ENCODE measurements around the gene SPN. TPM values are rescaled to one million over a fixed set of nuclear protein-coding genes. Genes with fewer than 3 reads are reported as not detected.

SPN gene
- total and polyA plus RNA-seq, 9 of the 15 experiments (the other 6 are each of a cell fraction or from before 2014, with no cell fraction given) = 24.3 to 225 (median 79.4) TPM

GRCh38 chr16:29645694-29646187 lies 17.3 kb upstream of the SPN start (continued):
- TF ChIP-seq RBM25 (IDR thresholded peaks at IDR 0.05; ENCODE audit: low read depth, low read length, severe bottlenecking) = peak; percentile 34
- no peak for TF ChIP-seq MAFF (IDR thresholded peaks at IDR 0.05; ENCODE audit: low read length)
- TF ChIP-seq ZNF384 (IDR thresholded peaks at IDR 0.05; ENCODE audit: low read depth, low read length) = no peak
- no peak for TF ChIP-seq SRSF7 (optimal IDR thresholded peaks at IDR 0.05; ENCODE audit: low read depth, low read length)
- no peak for TF ChIP-seq DPF2 (IDR thresholded peaks at IDR 0.05)
- TF ChIP-seq ZNF77 (CRISPR knock-in tag; IDR thresholded peaks at IDR 0.05) = no peak
- TF ChIP-seq EGR1 (conservative IDR thresholded peaks at IDR 0.05) = no peak
- no peak for TF ChIP-seq FOSL1 (tag; conservative IDR thresholded peaks at IDR 0.05)
- TF ChIP-seq SAFB2 (IDR thresholded peaks at IDR 0.05; ENCODE audit: borderline replicate concordance, low read depth, low read length, severe bottlenecking) = no peak
- TF ChIP-seq SIN3A (IDR thresholded peaks at IDR 0.05; ENCODE audit: borderline replicate concordance in 2 of 2, control insufficient read depth in 1 of 2, low read depth in 2 of 2, low read length in 2 of 2) = no peak
- TF ChIP-seq ERF (CRISPR knock-in tag; IDR thresholded peaks at IDR 0.05) = no peak
- TF ChIP-seq MITF (IDR thresholded peaks at IDR 0.05) = 0 out of 2 replicates have a peak, but pooled peaks have one; percentile 17
- TF ChIP-seq NEUROD1 (IDR thresholded peaks at IDR 0.05; ENCODE audit: borderline replicate concordance, low read depth, low read length, partially characterized antibody) = no peak
- TF ChIP-seq ZNF398 (CRISPR knock-in tag; IDR thresholded peaks at IDR 0.05) = no peak
- peak; percentile 74; the same call in 1 of the 2 replicates for TF ChIP-seq ZNF589 (CRISPR knock-in tag; IDR thresholded peaks at IDR 0.05; ENCODE audit: low read depth)
- no peak for TF ChIP-seq ZBTB43 (CRISPR knock-in tag; IDR thresholded peaks at IDR 0.05)
- TF ChIP-seq SIRT6 (IDR thresholded peaks at IDR 0.05; ENCODE audit: low read depth, low read length) = no peak
- peak; percentile 79 for TF ChIP-seq CBFA2T2 (conservative IDR thresholded peaks at IDR 0.05)
- TF ChIP-seq ZNF143 (CRISPR knock-in tag; IDR thresholded peaks at IDR 0.05) = peak; percentile 87
- no peak for TF ChIP-seq ZKSCAN1 (IDR thresholded peaks at IDR 0.05; ENCODE audit: low read depth, low read length)
- TF ChIP-seq NR4A1 (CRISPR knock-in tag; IDR thresholded peaks at IDR 0.05) = no peak
- TF ChIP-seq NR4A1 (tag; IDR thresholded peaks at IDR 0.05) = peak; percentile 40; the same call in 1 of the 2 replicates
- peak; percentile 94 for TF ChIP-seq HCFC1 (IDR thresholded peaks at IDR 0.05; ENCODE audit: low read depth, low read length)
- no peak for TF ChIP-seq LARP7 (IDR thresholded peaks at IDR 0.05)
- TF ChIP-seq SAFB (IDR thresholded peaks at IDR 0.05; ENCODE audit: borderline replicate concordance, low read depth, low read length) = no peak
- TF ChIP-seq YY1 (IDR thresholded peaks at IDR 0.05; ENCODE audit: borderline replicate concordance in 1 of 3, control insufficient read depth in 1 of 3, extremely low read depth in 1 of 3, insufficient read depth in 3 of 3, insufficient read length in 1 of 3, insufficient replicate concordance in 2 of 3, low read depth in 1 of 3, low read length in 2 of 3) = peak in 1 of 3 experiments; percentile 88
